GM10266 (cell line): ENCODE data around the gene TBX10.

Experiments
- DNase-seq: peaks from one replicate; pipeline ENCODE4 v3.0.0; 2012; ENCODE audit errors: extremely low spot score
- TF ChIP-seq, protein P1 (sequence below): IDR thresholded peaks from 2 replicates; pipeline ENCODE4 v1.5.1; 2012; ENCODE audit warnings: mild to moderate bottlenecking, low read depth; ENCODE audit not compliant: control insufficient read depth, insufficient read depth; ENCODE audit errors: missing control alignments

The TBX10 gene

GRCh38 chr11:67666676-67667489, 27.3 kb upstream of the TBX10 start:
- DNase-seq = no peak

GRCh38 chr11:67666303-67666645, 26.7 kb upstream of the TBX10 start:
- TF ChIP-seq, protein P1, sequence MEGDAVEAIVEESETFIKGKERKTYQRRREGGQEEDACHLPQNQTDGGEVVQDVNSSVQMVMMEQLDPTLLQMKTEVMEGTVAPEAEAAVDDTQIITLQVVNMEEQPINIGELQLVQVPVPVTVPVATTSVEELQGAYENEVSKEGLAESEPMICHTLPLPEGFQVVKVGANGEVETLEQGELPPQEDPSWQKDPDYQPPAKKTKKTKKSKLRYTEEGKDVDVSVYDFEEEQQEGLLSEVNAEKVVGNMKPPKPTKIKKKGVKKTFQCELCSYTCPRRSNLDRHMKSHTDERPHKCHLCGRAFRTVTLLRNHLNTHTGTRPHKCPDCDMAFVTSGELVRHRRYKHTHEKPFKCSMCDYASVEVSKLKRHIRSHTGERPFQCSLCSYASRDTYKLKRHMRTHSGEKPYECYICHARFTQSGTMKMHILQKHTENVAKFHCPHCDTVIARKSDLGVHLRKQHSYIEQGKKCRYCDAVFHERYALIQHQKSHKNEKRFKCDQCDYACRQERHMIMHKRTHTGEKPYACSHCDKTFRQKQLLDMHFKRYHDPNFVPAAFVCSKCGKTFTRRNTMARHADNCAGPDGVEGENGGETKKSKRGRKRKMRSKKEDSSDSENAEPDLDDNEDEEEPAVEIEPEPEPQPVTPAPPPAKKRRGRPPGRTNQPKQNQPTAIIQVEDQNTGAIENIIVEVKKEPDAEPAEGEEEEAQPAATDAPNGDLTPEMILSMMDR = no peak
- DNase-seq = no peak

More at GRCh38 chr11:67666676-67667489, 27.3 kb upstream of the TBX10 start:
- TF ChIP-seq, protein P1 = no peak

DNA sequence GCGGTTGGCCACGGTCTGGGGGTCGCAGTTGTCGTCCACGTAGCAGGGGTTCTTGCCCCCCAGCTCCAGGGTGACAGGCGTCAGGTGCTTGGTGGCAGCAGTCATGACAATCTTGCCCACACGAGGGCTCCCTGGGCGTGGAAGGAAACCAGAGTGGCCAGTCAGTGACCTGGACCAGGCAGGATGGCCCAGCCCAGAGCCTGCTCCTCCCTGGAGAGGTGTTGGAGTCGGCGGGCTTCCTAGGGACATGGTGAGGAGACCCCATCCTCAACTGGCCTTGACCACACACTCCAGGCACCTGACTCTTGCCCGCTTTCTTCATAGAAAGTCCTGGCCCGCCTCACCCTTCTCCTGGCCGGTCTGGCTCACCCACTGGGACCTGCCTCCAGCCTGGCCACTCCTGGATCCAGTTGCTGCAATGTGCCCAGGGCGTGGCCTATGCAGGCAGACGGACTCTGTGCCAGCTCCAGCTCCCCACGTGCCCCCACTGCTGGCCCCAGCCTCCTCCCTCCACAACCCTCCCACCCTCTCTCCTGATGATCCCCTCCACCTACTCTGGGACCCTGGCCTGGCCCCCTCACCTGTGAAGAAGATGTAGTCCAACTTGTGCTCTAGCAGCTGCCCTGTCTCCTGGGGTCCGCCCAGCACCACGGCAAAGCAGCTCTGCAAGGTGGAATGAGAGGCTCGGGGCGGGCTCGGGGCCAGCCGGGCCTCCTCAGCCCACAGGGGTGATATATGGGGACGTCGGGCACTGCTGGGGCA, 26.2 kb upstream of the TBX10 start:
- TF ChIP-seq, protein P1 = peak; percentile 17
- DNase-seq = peak; percentile 23

DNA sequence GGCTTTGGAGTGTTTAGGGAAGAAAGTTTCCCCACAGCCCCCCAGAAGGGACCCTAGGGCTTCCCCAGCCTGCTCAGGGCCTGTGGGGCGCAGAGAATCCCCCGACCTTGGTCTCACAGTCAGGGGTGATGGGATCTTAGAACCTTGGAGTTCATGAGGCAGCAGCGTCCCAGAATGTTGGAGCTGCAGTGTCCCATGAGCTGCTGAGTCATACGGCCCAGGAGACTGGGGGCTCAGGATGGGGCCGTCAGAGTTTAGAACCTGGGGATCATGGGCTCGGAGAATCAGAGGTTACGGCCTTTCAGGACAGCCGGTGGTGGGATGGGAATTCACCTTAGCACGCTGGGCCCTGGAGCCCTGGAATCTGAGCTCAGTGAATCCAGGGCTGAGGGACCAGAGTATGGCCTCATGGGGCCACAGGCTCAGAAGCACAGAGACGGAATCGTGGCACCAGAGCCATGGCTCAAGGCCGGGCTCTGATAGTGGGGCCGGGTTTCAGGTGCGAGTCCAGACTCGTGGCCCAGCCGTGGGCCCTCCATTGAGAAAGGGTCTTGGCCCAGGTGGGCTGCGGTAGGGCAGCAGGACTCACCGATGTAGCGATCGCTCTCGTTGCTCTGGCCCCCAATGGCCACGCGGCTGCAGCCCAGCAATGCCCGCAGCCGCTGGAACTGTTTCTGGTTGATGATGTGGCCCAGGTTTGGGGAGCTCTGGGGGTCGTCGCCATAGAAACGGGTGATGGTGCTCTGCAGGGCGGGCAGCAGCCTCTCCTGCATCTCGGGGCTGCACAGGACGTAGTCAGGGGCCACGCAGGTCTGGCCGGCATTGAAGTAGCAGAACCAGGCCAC, 25.4 kb upstream of the TBX10 start:
- TF ChIP-seq, protein P1 = no peak
- DNase-seq = no peak

- DNase-seq = no peak
- TF ChIP-seq, protein P1 = no peak
Observed at GRCh38 chr11:67664213-67664585, 24.6 kb upstream of the TBX10 start.

- DNase-seq = no peak
Observed at GRCh38 chr11:67663532-67664212, 24.1 kb upstream of the TBX10 start.

More at GRCh38 chr11:67663532-67664212, 24.1 kb upstream of the TBX10 start:
- TF ChIP-seq, protein P1 = no peak
